A673 (cell line): ENCODE data around the gene HOXB3. TPM values are rescaled to one million over a fixed set of nuclear protein-coding genes. Genes with fewer than 3 reads are reported as not detected.

Experiments used
- BruUV-seq: library from RNA; stranded (reverse); fragments of 400-500 nt; replicated peaks from 2 replicates; lab custom pipeline; 2021; lab: Mats Ljungman, UMichigan
- CTCF ChIA-PET: fragments of 300-600 bp; sonication (Branson Sonifier 250); formaldehyde crosslinking; loops from one replicate; lab custom pipeline; 2022; ENCODE audit warnings: antibody characterized with exemption; lab: Charles Lee
- POLR2A ChIA-PET: fragments of 300-600 bp; sonication (Branson Sonifier 250); formaldehyde crosslinking; loops from one replicate; lab custom pipeline; 2022; ENCODE audit warnings: antibody characterized with exemption; ENCODE audit not compliant: low non-redundant PET; lab: Charles Lee
- DNase-seq: peaks from one replicate; pipeline ENCODE4 v3.0.0-alpha.2; 2015; ENCODE audit warnings: low spot score
- H3K27ac ChIP-seq: fragments of 200-600 bp; sonication (generic); 2 replicates; pipeline ENCODE4 v1.5.1; 2016; ENCODE audit warnings: mixed run types, low read depth, mild to moderate bottlenecking, mixed read lengths, antibody characterized with exemption, low read length; ENCODE audit not compliant: poor library complexity, severe bottlenecking
- H3K27me3 ChIP-seq: fragments of 200-600 bp; sonication (generic); replicated peaks from 2 replicates; pipeline ENCODE4 v1.6.1; 2017; ENCODE audit warnings: mixed run types, low read depth, mild to moderate bottlenecking, mixed read lengths, antibody characterized with exemption, low read length; ENCODE audit not compliant: insufficient read depth, poor library complexity
- H3K36me3 ChIP-seq: fragments of 200-600 bp; sonication (generic); 2 replicates; pipeline ENCODE4 v1.6.1; 2016; ENCODE audit warnings: mixed run types, mild to moderate bottlenecking, mixed read lengths, antibody characterized with exemption, low read length; ENCODE audit not compliant: insufficient read depth, poor library complexity, severe bottlenecking
- H3K4me1 ChIP-seq: fragments of 200-600 bp; sonication (generic); 2 replicates; pipeline ENCODE4 v1.6.1; 2017; ENCODE audit warnings: mixed run types, mild to moderate bottlenecking, mixed read lengths, antibody characterized with exemption, low read length; ENCODE audit not compliant: insufficient read depth, poor library complexity, severe bottlenecking
- H3K4me3 ChIP-seq: fragments of 200-600 bp; sonication (generic); 2 replicates; pipeline ENCODE4 v1.5.1; 2016; ENCODE audit warnings: low read depth, mixed run types, mild to moderate bottlenecking, mixed read lengths, low read length; ENCODE audit not compliant: poor library complexity, severe bottlenecking
- H3K9me3 ChIP-seq: fragments of 200-600 bp; sonication (generic); 2 replicates; pipeline ENCODE4 v1.6.1; 2016; ENCODE audit warnings: mixed run types, low read depth, mild to moderate bottlenecking, mixed read lengths, antibody characterized with exemption, low read length; ENCODE audit not compliant: poor library complexity, severe bottlenecking
- EZH2 ChIP-seq: fragments of 200-600 bp; sonication (generic); IDR thresholded peaks from 2 replicates; pipeline ENCODE4 v1.6.1; 2017; ENCODE audit warnings: borderline replicate concordance, low read depth, mild to moderate bottlenecking, mixed read lengths, antibody characterized with exemption, low read length; ENCODE audit not compliant: poor library complexity, severe bottlenecking
- intact Hi-C: fragments of 100-400 bp; cut with micrococcal nuclease; formaldehyde crosslinking; loops from one replicate; pipeline ENCODE4 v1.10.0; 2022; ENCODE audit not compliant: unreplicated experiment
- total RNA-seq: library from RNA; stranded (reverse); gene quantifications from 2 replicates; pipeline ENCODE4 v1.2.3, GENCODE V29; 2021
- TF ChIP-seq, protein P1 (sequence below): fragments of 300-800, 200-600 bp; sonication (generic); conservative IDR thresholded peaks from 2 replicates; pipeline ENCODE4 v1.5.1; 2017; ENCODE audit warnings: low read depth, mild to moderate bottlenecking, antibody characterized with exemption, low read length, moderate library complexity, mixed read lengths

HOXB3 gene
- total RNA-seq, 1 experiment from 2014 or later: 40.7 TPM

DNA sequence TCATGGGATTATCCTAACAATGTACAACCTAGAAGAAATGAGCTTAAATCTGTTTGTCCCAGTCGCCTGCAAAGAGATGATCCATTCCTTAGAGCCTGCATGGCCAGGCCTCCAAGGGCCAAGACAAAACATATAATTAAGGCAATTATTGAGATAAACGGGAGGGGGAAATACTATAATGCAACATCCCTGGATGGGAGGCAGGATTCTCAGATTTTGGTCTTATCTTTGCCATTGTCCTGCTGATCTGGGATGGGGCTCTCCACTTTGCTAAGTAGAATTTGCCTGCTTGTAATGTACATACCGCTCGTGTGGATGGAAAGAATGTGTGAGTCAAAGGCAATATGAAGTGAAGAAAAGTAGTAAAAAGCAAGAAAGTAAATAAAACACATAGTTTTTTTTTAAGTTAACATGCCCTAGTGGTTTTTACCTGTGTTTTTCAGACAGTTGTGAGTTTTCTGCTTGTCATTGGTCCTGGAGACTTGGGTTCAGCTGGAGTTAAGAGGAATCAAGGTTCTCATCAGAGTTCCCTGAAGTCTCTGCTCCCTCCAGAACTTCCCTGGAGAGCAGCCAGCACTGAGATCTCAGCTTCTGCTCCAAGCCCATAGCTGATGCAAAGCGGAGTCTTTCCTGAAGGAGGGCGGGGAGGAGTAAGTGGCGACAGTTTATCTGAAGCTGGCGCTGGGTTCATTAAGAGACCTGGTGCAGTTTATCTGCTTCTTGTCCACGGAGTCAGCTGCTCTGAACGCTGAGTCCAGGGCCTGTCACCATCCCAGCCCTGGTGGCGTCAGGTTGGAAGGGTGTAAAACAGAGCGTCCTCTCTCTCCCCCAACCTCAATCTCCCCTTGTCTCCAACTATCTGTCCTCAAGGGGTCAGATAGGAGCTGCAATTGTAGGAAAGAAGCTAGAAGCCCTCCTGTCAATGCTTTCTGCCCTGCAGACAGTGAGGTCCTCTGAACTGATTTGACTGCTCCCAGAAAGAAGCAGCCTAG lies 89.3 kb downstream of the HOXB3 start:
- TF ChIP-seq EZH2: no peak
- TF ChIP-seq, protein P1, sequence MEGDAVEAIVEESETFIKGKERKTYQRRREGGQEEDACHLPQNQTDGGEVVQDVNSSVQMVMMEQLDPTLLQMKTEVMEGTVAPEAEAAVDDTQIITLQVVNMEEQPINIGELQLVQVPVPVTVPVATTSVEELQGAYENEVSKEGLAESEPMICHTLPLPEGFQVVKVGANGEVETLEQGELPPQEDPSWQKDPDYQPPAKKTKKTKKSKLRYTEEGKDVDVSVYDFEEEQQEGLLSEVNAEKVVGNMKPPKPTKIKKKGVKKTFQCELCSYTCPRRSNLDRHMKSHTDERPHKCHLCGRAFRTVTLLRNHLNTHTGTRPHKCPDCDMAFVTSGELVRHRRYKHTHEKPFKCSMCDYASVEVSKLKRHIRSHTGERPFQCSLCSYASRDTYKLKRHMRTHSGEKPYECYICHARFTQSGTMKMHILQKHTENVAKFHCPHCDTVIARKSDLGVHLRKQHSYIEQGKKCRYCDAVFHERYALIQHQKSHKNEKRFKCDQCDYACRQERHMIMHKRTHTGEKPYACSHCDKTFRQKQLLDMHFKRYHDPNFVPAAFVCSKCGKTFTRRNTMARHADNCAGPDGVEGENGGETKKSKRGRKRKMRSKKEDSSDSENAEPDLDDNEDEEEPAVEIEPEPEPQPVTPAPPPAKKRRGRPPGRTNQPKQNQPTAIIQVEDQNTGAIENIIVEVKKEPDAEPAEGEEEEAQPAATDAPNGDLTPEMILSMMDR: no peak; the same call in 1 of the 2 replicates
- POLR2A ChIA-PET: no interaction called here

DNA sequence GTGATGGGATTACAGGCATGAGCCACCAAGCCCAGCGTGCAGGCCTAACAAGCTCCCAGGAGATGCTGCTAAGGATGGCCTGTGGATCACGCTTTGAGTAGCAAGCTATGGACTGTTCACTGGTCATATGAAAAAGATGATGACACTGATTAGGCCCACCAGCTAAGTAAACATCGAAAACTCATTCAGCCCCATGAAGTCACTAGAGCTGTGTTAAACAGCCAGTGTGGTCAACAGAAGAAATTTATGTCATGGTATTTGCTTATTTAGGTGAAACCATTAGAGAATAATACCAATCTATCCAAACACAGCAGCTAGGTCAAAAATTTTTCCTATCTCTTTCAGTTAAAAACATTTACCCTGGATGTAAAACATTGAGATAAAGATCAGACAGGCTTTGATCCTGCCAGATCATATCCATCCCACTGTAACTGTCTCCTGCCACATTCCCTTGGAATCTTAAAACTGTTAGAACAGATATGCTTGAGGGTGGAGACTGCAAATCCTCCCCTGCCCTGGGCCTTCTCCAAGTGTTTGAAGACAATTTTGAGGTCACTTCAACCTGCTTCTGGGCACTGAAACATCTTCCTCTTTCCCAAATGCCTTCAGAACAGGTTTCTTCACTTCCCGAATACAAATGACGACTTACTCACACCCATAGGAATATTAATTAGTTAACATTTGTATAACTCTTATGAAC lies 90.2 kb downstream of the HOXB3 start:
- no peaks in the 10 kb centered on the region for H3K9me3 ChIP-seq
- no peaks in the 10 kb centered on the region for H3K4me1 ChIP-seq
- TF ChIP-seq, protein P1: no peak
- TF ChIP-seq EZH2: no peak
- H3K27me3 ChIP-seq: no peaks in the 10 kb centered on the region
- no peaks in the 10 kb centered on the region for H3K36me3 ChIP-seq
- DNase-seq: no peak
- ChIA-PET CTCF (no interaction called here), POLR2A (no interaction called here)
- no peak overlapping the region for H3K4me3 ChIP-seq
- intact Hi-C loops: no loop called here
- BruUV-seq: no TSS peak
- no peak overlapping the region for H3K27ac ChIP-seq

More for the DNA sequence above, 89.3 kb downstream of the HOXB3 start:
- H3K27ac ChIP-seq: no peak overlapping the region
- CTCF ChIA-PET: interaction anchor here (1.0 kb wide), 1 partner anchor 92 kb away, joined by 3 read pairs; no protein-coding TSS in a partner anchor
- BruUV-seq: no TSS peak
- H3K9me3 ChIP-seq: no peaks in the 10 kb centered on the region
- intact Hi-C loops: no loop called here
- H3K27me3 ChIP-seq: no peaks in the 10 kb centered on the region
- H3K4me3 ChIP-seq: no peak overlapping the region
- no peaks in the 10 kb centered on the region for H3K4me1 ChIP-seq
- no peak for DNase-seq
- H3K36me3 ChIP-seq: no peaks in the 10 kb centered on the region

DNA sequence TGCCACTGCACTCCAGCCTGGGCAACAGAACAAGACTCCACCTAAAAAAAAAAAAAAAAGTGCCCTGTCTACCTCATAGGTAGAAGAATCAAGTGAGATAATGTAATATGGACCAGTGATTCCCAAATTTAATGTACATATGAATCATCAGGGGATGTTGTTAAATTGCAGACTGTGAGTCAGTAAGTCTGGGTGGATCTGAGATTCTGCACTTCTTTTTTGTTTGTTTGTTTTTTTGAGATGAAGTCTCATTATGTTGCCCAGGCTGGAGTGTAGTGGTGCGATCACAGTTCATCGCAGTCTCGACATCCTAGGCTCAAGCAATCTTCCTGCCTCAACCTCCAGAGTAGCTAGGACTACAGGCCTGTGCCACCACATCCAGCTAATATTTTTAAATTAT lies 90.8 kb downstream of the HOXB3 start:
- intact Hi-C loops: no loop called here
- Histone ChIP-seq H3K4me1 (no peaks in the 10 kb centered on the region), H3K27me3 (no peaks in the 10 kb centered on the region), H3K36me3 (no peaks in the 10 kb centered on the region), H3K9me3 (no peaks in the 10 kb centered on the region), H3K4me3 (no peak overlapping the region), H3K27ac (no peak overlapping the region)
- TF ChIP-seq EZH2: no peak
- TF ChIP-seq, protein P1: no peak
- ChIA-PET POLR2A (no interaction called here), CTCF (no interaction called here)
- no peak for DNase-seq
- BruUV-seq: no TSS peak
